ENCODE measurements around the gene DESI2.

GRCh38 chr1:244751271-244751895 is 98.5 kb downstream of the DESI2 start:
- TF ChIP-seq CTCF (IDR thresholded peaks at IDR 0.05) (no peak), POLR2A (IDR thresholded peaks at IDR 0.05) (no peak)
